Activated T-cell treated with anti-CD3 and anti-CD28 coated beads, Interleukin-2, amount 50 U/mL, for 48 hours (primary cell): Measurements from ENCODE around the gene RBFOX2.

ENCODE experiments used
- DNase-seq, 2 experiments: peaks; one replicate each; pipeline ENCODE4 v3.0.0-alpha.2; 2020

The RBFOX2 gene

DNA sequence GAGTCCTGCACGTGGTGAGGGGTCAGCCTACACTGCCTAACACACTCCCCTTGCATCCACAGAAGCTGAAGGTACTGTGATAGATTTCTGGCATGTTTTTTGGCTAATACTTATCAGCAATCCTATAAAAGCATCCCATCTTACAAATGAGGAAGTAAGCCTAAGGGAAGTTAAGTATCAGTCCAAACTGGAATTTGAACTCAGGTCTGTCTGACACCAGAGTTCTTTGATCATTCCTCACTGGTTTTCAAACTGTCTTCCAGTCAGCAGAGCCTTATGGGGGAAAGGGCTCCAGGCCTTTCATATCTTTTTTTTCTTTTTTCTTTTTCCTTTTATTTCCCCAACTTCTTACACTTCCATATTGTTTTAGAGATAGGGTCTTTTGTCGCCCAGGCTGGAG is 105.6 kb downstream of the RBFOX2 start:
- DNase-seq, result no peak

DNA sequence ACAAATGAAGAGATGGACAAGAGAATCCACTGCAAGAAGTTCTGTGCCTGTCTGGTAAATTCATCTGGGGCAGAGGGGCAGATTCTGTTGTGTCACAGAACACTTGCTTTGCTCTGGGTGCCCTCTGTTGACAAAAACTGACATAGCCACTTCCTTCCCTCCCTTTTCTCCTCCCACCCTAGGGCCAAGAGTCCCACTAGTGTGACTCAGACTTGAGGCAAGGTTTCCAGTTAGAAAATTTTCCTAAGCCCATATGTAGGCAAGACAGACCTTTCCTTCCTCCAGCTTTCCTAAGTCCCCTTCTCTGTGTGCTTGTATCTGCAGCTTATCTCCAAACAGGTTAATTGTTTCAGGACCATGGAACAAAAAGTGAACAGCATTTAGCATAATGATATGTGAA is 106.8 kb downstream of the RBFOX2 start:
- peak; percentile 36 to 50 for DNase-seq

DNA sequence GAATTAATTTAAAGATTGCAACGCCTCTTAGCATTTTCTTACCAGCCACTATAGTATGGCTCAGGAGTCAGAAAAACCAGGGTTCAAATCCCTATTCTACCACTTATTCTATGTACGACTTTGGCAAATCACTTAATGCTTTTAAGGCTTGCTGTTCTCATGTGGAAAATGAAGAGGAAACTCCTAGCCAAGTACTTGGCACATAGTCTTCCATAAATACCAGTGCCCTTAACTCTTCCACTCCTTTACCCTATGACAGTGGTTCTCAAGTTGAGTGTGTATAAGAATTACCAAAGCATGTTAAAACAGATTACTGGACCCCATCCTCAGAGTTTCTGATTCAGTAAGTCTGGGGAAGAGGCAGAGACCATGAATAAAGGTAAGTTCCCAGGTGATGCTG is 107.6 kb downstream of the RBFOX2 start:
- DNase-seq, result no peak

DNA sequence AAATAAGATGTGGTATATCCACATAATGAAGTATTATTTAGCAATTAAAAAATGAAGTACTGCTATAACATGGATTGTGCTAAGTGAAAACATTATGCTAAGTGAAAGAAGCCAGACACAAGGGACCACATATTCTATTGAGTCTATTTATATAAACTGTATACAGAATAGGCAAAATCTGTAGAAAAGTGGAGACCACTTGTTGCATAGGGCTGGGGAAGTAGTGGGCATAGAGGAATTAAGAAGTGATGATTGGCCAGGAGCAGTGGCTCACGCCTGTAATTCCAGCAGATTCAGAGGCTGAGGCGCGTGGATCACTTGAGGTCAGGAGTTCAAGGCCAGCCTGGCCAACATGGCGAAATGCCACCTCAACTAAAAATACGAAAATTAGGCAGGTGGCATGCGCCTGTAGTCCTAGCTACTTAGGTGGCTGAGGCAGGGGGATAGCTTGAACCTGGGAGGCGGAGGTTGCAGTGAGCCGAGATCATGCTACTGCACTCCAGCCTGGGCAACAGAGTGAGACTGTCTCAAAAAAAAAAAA is 109.6 kb downstream of the RBFOX2 start:
- no peak for DNase-seq

DNA sequence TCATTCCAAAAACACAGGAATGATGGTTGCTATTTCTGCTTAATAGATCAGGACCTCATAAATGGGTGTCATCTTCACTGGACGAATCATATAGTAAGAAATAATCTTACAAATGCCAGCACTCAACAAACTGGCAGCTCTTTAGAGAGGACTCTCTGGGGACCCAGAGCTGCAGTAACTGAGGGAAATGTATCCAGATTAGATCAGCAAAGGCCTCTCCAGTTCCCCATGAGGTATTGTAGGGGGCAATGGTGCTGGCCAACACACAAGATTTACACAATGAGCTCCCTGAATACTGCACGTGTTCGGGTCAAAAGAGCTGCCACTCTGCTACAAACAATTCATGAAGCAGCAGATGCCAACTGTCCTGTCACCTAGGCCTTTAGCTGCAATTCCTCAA is 110.2 kb downstream of the RBFOX2 start:
- DNase-seq, result no peak

DNA sequence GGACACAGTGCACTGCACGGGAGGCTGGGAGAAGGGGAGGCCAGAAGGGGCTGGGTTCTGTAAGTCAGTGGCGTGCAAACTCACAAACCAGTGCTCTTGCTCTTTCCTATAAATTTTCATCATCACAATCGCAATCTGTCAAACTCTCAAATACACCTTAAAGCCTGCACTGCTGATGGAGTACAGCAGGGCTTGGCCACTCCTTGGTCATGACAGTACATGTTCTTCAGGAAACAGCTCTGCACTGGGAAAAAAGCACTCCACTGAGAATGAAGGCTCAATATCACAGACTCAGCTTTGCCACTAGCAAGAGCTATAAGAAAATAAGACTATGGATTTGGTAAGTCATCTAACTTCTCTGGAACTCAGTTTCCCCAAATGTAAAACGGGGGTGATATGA is 111.0 kb downstream of the RBFOX2 start:
- DNase-seq, result no peak

DNA sequence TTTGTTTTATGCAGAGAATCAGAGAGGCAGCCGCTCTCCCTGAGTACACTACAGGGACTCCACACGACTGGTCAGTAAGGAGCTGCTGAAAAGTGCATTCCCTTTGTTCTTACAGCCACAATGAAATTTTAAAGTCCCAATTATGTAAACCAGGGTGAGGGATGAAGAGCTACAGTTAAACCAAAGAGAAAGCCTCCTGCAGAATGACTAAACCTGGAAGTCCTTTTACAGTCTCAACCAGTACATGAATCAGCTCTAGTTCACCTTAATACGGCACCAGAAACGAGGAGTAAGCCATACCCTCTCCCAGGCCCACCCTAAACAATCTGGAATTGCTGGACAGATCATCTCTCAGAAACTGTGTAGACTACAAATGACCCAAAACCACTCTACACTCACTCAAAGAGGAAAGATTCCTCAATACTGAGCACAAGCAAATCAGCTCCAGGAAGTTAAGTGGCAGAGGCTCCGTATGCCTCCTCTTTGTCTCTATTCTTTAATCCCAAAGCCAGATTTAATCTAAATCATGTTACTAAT is 113.1 kb downstream of the RBFOX2 start:
- no peak for DNase-seq

DNA sequence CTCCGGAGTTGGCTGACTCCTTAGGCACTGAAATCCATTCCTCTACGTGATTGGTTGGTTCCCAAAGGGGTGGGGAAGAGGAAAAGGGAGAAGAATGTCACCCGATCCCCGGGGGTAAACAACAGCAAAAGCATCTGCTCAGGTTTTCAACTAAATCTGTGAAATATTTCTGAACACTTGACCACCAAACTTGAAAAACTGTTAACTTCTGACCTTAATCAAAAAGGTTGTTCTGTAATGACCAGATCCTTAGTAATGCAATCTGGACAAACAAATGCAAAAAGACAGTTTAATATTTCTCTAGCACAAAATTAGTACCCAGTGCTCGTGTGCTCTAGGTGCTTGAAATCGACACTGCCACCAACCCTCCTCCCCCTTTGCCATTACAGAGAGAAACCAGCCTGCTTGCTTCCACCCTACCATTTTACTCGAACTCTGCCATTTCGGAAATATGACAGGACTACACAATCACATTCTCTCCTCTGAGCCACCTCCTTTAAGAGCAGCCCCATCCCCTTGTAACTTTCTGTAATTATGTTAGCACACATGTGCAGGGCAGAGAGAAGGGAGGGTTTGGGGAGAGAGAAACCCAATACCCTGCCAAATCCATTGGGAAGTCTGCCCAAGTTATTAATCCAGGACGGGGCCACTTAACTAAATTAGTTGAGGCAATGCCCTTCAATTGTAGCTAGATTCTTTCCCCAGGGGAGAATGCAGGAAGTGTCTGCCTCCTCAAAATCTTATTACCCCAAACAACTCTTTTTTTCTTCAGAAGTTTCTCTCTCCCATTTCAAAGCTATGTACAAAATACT is 113.8 kb downstream of the RBFOX2 start:
- no peak for DNase-seq

DNA sequence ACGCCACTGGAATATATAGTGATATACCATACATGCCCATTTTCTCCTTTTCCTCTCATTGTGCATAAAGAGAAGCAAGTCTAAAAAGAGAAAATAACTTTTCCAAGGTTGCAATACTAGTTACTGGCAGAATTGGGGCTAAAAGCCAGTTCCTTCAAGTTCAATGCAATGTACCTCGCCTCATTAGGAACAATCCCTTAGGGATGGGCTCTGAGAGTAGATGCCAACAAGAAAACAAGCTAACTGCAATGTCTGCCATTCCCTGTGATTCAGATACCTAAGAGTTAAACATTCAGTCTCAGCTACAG is 114.3 kb downstream of the RBFOX2 start:
- DNase-seq, result no peak

DNA sequence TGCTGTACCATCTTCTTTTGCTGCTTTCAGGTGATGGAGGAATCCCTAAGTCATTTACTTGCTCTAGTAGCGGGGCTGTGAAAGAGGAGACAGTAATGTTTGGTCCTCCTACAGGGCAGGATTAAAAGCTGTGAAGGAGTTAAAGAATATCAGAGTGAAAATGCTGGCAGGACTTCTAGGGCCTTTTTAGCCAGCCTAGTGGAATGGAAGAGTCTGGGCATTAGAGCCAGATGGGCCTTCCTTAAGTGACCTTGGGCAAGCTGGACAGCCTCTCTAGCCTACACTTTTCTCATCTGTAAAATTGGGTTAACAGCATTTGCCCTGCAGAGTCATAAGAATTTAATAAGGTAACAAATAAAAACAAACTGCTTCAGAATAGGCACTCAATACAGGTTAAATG is 114.7 kb downstream of the RBFOX2 start:
- DNase-seq, result no peak

DNA sequence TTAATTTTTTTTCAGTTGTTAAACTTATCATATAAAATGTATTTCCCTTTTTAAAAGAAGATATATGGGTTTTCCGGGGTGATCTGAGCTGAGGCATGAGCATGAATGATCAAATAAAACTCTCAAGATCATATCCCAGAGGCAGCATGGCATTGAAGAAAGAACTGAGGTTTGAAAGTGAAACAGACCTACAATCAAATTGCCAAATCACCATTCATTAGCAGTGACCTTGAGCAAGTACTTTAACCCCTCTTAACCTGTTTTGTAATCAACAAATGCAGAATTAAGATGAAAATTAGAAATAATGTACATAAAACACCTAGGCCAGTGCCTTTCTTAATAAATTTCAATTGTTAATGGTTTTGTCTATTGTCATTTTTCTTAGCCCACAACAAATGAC is 116.0 kb downstream of the RBFOX2 start:
- no peak for DNase-seq

DNA sequence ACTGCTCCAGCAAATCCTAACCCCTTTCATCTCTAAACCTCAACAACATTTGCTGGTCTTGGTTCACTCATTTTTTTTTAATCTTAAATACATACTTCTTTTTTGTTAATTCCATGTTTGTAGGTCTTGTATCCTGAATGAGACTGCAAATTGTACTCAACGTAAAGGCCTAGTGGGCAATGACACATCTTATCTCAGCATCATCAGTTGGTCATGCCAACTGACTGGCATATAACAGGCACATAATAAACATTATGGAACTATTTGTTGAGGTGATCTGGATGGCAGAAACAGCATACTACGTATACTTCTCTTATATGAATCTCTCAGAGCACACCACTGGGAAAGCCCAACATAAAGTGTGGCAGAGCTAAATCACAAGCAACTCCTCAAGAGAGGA is 116.7 kb downstream of the RBFOX2 start:
- DNase-seq, result no peak

DNA sequence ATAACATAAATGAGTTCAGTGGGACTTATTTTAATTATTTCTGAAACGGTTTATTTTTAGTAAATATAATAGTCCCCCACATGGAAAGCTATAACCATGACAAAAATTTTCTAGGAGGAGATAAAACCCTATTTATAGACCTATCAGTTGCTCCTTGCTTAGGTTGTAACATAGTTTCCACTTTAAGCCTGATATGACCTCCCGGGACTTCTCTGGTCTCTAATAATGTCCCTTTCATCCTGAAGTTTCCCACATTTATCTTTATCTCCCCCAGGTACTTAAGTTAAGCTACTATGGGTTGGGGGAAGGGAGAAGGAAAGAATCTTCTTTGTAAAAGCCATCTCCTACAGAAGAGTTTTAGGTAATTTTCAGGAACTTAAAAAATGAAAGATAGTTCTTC is 117.7 kb downstream of the RBFOX2 start:
- no peak for DNase-seq

DNA sequence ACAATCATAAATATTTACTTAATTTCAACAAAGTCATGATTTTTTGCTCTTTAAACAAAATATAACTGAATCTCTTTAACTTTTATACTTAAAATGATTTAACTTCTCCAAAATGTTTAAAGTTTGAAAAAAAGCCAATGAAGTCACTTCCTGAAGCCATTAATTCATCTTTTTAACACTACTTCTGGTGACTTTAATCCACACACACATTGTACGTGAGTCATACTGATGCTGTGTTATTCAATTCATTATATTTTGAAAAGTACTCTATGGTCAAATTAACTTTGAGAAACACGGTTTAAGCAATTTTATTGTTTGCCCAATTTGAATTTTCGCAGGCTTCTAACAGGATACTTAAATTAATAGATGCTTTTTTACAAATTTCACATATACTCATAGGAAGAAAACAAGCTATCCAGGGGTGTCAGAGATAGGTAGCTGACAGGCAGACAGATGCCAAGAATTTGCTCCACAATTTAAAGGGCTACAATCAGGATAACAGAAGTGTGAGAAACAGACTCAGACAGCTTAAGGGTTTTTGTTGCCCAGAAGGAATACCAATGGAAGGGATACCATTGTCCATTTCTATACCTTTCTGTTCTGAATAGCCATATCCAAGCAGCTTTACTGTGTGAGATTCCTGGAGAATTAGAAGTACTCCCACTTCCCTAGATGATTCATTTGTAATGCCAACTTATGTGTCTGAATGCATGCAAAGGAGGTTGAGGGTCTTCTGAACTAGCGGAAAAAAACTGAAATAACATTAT is 118.4 kb downstream of the RBFOX2 start:
- DNase-seq, result no peak

DNA sequence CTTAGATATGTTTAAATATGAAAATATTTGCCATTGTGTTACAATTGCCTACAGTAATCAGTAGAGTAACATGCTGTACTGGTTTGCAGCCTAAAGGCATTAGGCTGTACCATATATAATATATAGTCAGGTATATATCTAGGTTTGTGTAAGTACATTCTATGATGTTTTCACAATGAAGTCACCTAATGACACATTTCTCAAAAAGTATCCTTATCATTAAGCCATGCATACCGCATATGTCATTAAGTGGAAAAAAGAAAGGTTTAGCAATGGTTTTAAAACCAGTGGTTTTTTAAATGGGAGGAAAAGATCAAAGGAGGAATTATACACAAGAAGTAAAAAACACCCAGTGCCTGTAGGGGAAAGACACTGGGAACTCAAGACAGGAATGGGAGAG is 122.7 kb downstream of the RBFOX2 start:
- DNase-seq, result no peak

DNA sequence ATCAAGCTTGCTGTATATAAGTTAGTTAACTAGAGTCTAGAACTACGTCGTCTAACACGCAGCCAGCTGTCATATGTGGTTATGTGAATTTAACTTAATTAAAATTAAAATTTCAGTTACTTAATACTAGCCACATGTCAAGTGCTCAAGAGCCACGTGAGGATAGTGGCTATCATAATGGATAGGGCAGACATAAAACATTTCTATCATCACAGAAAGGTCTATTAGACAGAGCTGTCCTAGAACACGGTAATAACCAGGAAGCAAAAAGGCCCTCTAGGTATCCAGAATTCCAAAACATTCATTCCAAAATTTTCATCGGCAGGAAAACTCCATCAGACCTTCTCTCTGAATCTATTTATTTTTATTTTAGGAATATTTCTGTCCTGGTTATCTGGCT is 123.9 kb downstream of the RBFOX2 start:
- no peak for DNase-seq

DNA sequence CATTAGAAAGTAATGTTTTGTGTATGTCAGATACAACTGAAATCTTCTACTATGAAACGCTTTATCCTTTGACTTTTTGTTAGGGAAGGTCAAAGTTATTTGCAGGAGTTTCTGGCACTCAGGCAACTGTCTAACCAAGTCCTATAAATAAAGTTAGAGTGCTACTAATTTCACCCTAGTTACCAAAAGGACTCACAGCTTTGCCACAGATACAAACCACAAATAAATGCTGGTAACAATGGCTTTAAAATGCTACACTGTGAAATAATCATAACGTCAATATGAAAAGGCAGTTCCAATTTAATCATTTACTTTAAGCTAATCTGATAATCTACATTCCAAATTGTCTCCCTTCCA is 124.3 kb downstream of the RBFOX2 start:
- no peak for DNase-seq

DNA sequence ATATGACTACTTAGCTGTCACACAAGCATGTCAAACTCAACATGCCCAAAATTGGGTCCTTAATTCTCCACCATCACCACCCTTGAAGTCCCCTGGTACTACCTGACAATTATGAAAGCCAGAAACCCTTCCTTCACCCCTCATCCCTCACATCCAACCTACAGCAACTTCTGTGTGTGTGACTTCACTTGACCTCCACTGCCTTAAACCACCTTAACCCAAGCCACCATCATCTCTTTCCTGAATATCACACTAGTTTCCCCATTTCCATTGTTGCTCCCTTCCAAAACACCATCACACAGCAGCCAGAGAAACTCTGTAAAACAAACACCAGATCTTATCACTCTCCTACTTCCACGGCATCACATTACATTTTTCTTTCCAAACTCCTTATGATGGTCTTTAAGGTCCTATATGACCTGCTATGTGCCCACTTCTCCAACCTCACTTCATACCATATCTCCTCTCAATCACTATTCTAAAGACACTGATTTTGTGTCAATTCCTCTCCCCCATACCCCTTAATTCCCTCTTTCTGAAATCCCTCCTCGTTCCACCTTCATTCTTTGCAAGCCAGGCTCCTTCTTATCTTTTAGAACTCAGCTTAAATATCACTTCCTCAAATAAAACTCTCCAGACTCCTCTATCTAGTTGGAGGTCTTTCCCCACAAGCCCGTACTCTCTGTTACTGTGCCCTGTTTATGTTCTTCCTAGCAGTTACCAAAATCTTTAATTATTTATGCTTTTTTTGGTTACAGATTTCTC is 124.9 kb downstream of the RBFOX2 start:
- DNase-seq, result no peak

DNA sequence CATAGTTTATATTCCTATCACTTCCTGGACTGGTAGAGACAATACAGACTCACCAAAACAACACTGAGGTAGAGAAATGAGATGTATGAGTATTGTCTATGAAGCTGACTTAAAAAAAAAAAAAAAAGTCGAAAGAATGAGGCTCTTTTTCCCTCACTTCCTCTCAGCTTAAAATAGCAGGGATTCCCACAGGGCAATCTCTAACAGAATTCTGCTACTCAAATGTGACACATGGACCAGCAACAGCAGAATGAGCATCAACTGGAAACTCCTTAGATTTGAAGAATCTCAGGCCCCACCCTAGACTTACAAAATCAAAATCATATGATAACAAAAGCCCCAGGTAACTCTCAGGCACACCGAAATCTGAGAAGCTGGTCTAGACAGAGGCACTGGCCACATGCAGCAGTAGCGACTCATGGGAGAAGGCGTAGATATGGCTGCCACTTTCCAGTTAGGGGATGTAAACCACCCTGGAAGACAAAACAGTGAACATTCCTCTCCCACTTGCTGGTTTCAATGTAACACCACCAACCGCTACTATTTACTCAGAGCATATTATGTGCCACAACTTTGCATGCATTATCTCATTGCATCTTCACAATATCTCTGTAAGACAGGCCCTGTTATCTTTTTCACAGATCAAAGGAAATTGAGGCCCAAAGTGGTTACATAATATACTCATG is 128.0 kb downstream of the RBFOX2 start:
- peak; percentile 25 to 29 for DNase-seq

DNA sequence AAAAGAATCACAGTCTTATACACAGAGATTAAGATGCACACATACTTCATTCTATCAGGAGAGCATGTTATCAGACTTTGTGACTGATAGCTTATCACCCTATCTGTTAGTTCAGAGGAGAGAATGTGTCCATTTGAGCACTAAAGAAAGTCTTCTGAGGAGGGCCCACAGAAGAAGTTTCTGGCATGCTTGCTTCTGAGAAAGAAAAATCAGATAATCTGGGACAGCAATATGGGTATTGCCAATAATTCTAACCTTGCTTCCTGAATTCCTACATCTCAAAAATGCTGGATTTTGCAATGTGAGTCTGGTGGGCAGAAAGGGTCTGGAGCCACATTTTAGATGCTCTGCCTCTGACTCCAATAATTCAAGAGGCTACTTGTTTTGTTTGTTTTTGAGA is 128.9 kb downstream of the RBFOX2 start:
- no peak for DNase-seq

DNA sequence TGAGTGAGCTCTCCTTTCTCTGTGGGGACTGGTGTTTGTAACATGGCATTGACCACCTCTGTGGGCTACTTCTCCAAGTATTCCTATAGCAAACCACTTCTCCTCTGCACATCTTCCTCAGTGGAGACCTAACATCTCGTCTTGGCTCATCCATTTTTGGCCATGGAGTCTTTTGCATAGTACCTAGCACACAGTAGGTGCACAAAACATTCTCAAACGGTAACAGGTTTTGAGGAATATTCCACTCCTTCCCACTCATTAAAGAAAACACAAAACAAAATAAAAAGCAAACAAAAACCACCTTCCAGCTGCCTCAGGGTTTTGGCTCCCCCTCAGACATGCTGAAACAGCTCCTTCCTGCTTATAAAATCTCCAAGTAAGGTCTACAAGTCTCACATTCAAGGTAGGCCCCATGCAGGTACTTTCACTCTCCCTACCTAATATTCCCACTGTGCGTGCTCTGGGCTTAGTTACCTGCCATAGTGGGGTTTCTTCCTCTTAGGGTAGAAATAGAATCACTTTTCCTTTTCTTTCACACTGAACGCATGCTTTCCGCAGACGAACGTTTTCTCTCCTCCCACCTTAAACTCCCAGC is 132.4 kb downstream of the RBFOX2 start:
- DNase-seq, result no peak

DNA sequence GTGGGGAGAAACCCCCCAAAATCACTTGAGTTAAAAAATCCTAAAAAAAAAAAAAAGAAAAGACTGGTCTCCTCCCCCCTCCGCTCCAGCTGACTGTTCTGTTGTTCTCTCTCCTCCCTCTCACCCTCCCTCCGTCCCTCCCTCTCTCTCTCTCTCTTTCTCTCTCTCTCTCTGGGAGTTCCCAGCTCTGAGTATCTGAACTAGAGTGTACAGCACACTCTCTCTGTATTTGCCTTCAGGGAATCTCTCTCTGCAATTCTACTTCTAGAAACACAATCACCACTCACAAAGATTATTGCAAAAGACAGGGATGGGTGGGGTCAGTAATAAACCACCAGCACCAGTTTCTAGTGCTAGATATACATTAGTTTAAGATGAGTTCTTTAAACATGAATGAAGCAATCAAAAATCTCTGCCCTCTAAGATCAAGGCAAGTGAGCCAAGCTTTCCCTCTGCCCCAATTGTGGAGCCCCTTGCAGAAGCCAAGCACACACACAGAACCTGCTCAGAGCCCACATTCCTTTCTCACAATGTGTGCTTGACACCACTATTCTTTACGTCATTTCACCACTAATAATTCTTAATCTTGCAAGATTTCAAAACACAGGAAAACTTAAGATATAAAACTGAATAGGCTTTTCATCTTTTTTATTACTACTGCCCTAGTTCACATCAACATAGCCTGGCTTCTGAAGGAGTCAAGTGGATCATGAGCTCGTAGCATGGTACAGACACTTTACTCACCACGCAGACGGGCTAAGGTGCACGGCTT is 133.5 kb downstream of the RBFOX2 start:
- DNase-seq, result no peak
